ENCODE measurements around the gene TEX26.

Gene TEX26

DNA sequence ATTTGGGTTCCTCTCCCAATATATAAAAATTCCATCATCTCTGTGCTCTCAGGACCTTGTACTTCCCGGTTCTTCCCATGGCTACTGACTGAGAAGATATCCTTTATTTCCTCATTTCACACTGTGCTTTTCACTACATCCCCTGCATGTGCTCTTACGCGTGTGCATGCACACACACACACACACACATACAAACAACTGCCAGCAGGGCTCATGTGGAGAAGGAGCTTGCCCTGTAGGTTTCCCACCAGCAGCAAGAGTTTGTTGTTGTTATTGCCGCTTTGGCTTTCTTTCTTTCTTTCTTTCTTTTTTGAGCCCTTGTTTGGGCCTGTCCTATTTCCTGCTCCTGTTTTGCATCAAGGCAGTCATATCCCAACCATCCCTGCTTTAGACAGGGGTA is 43.6 kb downstream of the TEX26 start:
- no peak for DNase-seq (ENCODE audit: low spot score)

DNA sequence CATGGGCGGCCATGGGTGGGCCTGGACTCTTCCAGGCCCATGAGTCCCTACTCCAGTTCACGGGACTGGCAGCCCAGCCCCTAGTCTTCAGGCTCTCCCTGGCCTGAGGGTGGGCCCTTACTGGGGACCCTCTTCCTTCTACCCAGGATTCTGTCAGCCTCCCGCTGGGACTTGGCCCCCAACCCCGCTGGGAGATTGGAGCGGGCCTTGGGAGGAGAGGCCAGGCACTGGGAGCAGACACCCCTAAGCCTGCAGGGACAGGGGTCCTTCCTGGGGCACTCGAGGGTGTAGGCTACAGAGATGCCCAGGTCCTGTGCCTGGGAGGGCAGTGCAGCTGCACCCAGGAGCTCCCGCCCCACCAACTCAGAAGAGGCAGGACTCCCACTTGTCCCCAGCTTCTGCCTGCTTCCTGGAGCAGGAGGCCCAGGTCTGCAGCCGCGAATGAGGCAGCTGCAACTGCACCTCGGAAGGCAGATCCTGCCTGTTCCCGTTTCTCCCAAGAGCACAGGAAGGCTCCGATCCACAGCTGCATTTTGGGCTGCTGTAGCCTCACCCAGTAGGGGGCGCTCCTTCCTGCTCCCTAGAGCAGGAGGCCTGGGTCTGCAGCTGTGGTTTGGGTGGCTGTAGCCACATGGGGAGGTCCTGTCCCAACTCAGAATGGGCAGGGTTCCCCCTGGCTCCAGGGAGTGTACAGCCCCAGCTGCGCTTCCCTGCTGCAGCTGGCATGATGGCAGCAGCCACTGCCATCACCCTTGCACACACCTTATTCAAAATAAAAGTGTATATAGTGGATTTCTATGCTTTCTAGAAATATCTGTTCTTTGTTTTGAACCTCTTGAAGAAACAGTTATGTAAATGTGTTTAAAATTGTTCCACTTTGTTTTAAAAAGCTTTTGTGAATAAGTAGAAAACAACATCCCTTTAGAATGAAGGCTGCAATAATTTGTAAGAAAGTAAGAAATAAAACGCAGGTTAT is 46.8 kb downstream of the TEX26 start:
- DNase-seq (ENCODE audit: low spot score) = no peak

DNA sequence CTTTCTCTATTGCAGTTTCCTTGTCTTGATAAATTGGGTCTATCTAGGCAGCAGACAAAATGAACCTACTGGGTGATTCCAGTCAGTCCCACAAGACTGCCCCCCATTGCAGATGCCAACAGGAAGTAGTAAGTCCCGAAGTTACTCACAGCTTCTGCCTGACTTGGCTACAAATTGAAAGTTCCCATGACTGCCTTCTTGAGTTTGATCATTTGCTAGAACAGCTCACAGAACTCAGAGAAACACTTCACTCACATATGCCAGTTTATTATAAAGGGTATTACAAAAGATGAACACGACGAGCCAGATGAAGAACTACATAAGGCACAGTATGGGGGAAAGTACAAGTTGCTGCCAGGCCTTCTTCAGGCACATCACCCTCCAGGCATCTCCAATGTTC is 50.0 kb downstream of the TEX26 start:
- no peak for DNase-seq (ENCODE audit: low spot score)

DNA sequence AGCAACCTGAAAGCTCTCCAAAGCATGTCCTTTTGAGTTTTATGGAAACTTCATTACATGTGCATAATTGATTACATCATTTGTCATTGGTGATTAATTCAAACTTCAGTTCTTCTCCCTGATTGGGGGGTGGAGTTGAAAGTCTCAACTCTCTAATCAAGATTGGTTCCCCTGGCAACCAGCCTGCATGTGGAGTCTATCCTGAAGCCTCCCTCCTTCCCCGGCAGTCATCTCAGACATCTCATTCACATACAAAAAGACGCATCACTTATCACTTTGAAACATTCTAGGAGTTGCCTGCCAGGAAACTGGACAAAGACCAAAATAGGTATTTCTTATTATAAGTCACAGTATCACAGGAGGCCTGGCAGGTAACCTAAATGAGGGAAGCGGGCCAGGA is 50.5 kb downstream of the TEX26 start:
- no peak for DNase-seq (ENCODE audit: low spot score)

DNA sequence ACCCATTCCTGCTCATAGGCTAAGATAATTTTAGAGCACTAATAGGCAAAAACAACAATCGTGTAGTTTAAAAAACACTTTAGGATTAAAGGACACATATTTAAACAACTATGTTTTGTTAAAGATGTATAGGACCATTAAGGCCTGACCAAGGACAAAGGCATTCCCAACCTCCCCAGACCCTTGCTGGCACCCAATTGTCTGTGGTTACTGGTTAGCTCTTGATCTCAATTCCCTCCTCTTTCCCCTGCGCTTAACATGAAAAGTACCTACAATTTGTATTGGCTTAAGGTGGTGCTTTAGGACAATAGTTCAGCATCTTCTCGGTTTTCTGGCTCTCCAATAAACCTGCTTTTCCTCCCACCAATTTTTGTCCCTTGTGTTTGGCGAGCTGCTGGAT is 51.0 kb downstream of the TEX26 start:
- DNase-seq (ENCODE audit: low spot score) = no peak

DNA sequence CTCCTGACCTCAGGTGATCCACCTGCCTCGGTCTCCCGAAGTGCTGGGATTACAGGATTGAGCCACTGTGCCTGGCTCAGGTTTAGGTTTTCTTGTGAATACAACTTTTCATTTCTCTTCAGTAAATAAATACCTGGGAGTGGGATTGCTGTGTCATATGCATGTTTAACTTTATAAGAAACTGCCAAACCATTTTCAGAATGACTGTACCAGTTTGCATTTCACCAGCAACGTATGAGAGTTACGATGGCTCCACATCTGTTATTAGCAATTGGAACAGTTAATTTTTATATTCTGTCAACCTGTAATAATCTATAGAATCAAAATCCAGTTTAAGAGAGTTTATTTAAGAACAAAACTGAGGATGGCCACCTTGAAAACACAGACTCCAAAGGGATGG is 52.2 kb downstream of the TEX26 start:
- DNase-seq (ENCODE audit: low spot score) = no peak

DNA sequence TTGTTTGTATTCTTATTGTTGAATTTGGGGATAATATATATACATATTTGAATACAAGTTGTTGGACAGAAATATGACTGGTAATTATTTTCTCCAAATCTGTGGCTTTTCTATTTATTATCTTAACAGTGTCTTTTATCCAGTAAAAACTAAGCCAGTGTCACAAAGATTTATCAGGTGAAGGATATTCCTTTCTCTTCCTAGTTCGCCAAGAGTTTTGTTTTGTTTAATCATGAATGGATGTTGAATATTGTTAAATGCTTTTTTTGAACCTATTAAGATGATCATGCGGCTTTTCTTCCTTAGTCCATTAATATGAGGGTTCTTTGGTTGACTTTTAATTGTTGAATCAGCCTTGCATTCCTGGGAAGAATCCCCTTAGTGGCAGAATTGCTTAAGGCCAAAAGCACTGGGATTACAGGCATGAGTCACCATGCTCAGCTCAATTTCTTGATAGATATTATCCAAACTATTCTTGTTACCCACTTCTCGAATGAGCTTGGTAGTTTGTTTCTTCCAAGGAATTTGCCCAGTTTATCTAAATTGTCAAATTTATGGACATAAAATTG is 53.3 kb downstream of the TEX26 start:
- DNase-seq (ENCODE audit: low spot score) = no peak

DNA sequence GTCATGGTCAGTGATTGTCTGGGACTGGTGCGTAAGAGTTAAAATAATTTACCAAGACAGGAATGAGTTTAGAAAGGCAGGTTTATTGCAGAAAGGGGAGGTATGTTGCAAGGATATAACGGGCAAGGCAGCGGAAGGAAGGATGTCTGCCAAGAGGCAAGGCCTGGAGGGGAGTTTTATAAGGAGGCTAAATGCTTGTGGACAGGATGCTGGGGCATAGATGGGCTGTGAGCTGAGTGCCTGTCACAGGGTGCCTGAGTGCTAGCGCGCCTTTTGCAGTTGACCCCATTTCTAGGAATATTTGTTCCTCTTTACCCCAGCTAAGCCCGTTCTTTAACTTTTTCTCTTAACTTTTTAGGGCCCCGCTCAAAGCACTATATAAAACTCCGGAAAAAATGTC is 58.7 kb downstream of the TEX26 start:
- DNase-seq (ENCODE audit: low spot score) = no peak

DNA sequence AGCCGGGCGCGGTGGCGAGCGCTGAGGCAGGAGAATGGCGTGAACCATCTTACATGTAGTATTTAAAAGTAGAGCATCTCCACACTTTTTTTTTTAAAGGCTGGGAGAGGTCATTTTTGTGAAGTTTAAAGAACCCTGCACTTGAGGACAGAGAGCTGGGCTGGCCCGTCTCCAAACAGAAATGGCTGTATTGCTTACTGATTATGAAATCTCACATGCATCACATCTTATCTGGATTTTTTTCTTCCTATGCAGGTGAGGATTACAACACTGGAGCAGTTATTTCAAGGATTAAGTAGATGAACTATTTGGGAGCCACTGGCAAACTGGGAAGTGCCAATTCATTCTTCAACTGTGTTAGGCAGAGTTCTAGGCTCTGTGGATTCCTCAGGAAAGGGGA is 59.5 kb downstream of the TEX26 start:
- no peak for DNase-seq (ENCODE audit: low spot score)

DNA sequence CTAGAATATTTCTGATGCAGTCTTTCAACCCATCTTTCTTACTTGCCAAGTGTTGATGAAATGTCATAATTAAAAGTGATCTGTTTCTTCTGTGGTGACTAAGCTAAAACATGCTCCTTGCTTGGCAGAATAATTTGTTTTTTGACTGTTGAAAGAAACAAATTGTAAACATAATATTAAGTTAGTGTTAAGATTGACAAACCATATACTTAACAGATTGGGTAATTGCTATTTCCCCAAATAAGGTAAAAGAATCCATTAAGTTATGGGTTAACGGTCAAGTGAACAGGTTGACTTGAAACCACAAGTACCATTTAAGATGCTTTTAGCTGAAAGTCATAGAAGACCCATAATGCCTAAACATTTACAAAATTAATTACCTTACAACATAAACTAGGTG is 62.9 kb downstream of the TEX26 start:
- no peak for DNase-seq (ENCODE audit: low spot score)

DNA sequence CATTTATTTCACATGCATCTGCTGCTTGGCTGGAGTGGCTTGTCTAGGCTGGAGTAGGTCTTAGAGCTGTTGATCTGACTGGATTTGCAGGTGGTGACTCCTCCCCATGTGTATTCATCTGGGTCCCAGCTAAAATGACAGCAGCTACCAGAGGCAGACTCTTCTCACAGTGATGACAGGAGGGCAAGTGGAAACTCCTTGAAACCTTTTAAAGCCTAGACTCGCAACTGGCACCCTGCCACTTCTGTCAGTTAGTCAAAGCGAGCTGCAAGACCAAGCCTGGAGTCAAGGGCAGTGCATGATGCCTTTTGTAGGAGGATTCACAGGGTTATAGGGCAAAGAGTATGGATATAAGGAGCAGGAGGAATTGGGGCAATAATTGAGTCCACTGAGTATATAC is 65.2 kb downstream of the TEX26 start:
- no peak for DNase-seq (ENCODE audit: low spot score)

DNA sequence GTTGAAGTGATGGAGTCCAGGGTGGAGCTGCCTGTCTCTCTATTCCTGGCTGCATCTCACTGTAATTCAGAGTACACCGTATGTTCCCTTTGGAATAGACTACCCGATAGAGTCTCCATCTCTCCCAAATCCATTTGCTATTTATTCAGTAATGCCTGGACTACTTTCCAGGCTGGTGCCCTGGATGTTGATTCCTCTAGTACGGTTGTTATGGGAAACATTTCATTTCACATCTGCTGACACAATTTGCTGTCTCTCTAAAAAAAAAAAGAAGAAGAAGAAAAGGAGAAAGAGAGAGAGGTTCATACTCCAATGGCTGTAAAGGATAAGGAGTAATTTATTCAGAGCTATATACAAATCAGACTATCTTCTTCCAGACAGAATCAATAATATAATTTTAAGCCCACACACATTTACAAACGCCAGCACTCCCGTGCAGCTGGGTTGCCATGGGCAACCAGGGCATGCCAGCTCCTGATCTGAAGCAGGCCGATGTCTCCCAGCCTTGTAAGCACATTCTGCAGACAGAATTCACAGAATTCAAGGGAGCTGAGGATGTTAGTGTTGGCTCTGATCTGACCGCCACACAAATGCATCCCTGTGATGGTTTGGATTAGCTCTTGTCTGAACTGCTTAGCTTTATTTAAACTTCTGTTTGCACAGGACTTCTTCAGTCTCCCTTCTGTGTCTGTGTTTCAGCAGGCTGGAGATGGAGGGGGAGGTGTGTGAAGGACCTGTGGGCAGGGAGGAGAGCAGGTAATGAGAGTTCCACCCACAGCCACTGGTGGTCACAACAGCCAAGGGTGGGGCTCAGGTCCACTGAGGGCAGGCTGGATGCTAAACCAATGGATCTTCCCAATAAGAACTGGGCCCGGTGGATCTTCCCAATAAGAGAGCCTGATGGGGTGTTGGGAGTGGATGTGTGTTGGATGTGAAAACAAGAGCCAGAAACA is 66.0 kb downstream of the TEX26 start:
- no peak for DNase-seq (ENCODE audit: low spot score)

DNA sequence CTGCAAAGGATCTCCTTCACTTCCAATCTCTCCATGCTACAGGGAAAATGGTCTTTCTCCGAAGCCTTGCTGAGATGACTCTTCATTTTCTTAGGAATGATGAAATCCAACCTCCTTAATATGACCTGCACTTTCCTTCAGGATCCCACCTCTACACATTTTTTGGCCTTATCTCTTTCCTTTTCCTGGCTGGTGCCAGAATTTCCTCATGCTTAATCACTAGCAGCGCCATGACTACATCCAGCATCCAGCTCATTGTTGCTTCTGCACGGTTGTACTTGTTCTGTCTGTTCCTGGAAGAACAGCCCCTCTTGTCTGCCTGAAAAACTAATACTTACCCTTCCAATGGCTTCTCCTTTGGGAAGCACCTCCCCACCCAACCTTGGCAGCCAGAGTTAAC is 68.4 kb downstream of the TEX26 start:
- no peak for DNase-seq (ENCODE audit: low spot score)

DNA sequence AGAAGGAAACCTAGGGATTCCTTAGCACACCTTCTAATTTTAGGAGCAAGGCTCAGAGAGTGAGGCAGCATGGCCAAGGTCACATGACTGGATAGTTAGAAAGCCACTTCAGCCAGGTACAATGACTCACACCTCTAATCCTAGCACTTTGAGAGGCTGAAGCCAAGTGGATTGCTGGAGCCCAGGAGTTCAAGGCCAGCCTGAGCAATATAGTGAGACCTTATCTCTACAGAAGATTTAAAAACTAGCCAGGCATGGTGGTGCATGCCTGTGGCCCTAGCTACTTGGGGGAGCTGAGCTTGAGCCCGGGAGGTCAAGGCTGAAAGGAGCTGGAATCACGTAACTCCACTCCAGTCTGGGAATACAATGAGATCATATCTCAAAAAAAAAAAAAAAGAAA is 69.2 kb downstream of the TEX26 start:
- DNase-seq (ENCODE audit: low spot score) = no peak

DNA sequence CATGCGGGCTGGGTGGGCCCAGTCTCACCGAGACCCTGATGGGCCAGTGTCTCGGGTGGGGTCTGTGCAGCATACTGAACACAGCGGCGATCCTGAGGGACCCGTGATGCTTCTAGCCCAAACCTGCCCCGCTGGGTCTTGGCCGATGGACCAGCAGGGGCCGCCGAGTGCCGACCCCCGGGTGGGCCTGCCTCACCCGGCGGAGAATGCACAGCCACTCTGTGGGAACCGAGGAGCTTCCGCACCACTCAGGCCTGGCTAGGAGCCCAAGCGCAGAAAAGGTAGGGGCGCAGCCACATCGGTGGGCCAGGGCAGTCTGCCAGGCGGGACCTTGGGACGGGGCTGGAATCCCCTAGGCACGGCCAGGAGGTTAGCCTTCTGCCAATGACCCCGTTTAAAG is 72.6 kb downstream of the TEX26 start:
- DNase-seq (ENCODE audit: low spot score) = no peak

DNA sequence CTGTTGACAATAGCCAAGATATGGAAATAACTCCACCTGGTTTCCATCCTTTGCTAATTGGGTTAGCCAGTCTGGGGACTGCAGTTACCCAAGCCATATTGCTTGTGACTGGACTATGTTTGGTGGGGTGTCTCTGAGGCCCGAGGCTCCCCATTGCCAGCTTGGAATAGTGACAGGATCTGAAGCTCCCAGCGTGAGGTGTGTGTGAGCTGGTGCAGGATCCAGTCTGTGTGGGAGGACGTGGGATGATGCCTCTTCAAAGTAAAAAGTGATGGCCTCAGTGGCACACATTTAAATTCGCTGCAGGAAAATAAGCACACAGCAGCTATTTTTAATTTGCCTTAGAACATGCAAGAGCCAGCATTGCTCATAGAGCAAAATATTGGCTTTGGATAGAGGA is 75.0 kb downstream of the TEX26 start:
- no peak for DNase-seq (ENCODE audit: low spot score)

DNA sequence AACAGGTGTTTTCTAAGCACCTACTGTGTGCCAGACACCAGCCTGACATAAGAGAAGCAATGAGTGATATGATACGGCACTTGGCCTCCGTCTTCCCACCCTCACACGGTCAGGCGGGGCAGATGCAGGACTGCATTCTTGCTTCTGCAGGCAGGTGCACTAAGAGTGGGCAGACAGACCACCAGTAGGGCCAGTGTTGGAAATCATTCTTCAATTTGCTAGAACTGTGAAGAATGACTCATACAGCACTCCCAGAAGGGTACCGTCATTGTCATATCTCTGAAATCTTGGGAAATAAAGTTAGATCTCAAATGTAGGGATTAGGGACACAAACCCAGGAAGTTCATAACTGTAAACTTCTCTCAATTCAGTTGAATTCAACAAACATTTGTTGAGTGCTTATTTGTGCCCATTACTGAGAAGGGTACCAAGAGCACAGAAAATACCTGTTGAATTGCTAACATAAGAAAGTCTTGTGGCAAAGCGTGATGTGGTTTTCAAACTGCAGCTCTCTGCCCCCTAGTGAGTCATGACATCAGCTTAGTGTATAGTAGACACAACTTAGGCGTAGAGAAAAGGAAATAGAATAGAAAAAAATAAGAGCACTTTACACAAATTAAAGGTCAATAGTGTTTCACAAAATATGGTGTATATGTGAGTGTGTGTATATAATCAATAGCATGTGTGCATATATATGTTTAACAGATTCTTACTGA is 76.1 kb downstream of the TEX26 start:
- DNase-seq (ENCODE audit: low spot score) = no peak

DNA sequence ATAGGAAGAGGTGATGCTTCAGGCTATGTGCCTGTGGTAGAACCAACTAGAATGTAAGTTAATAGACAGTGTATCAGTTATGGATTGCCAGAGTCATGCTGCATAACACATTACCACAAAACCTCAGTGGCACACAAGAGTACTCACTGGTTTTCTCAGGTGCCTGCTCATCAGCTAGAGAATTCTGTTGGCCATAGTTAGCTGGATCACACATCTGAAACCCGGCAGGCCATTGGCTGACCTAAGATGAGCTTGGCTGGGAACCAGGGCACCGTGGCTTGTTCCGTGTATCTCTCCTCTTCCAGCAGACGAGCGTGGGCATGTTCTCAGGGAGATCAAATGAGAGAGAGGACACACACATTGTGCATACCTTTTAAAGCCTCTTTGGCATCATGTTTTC is 76.7 kb downstream of the TEX26 start:
- DNase-seq (ENCODE audit: low spot score) = no peak

DNA sequence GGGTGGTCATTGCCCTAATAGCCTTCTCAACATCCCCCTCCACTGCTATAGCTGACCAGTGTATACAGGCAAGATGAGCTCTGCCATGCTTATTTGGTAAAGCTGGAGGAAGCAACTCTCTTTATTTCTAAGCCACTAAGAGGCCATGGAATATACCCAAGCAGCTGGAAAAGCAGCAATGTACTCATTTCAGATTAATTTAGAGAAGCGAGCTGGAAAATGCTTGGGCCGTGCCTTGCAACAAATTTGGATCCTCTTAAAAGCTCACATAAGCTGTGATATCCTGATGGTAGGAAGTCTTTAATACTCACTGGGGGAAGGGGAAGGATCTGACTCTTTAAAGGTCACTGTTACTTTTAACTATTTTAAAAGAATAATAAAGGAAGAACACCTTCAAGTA is 77.8 kb downstream of the TEX26 start:
- no peak for DNase-seq (ENCODE audit: low spot score)

DNA sequence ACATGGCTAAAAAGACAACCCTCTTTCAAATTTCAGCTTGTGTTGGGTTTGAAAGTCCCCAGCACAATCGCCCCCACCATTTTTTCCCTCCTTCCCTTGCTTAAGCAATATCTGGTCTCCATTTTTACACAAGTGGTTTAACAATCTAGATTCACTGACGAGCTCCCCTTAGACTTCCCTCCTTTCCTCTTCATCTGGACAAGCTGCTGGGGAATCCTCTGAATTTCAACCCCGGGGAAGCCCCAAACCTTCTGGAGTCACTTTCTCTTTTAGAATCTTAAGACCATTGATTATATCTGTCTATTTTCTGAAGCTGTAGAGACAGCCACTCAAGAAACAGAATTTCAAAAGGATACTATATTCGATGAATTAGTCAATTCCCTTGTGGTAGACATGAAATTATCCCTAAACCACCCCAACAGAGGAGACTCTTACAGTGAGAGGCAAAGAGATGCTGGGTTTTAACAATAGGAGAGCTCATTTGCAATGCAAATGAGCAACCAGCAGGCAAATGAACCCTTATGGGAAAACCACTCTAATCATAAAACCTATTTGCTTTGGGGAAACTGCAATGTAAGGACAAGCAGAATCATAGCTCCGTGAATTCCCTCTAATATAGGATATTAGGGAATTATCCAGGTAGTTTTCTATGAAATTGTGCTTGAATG is 78.9 kb downstream of the TEX26 start:
- DNase-seq (ENCODE audit: low spot score) = no peak

DNA sequence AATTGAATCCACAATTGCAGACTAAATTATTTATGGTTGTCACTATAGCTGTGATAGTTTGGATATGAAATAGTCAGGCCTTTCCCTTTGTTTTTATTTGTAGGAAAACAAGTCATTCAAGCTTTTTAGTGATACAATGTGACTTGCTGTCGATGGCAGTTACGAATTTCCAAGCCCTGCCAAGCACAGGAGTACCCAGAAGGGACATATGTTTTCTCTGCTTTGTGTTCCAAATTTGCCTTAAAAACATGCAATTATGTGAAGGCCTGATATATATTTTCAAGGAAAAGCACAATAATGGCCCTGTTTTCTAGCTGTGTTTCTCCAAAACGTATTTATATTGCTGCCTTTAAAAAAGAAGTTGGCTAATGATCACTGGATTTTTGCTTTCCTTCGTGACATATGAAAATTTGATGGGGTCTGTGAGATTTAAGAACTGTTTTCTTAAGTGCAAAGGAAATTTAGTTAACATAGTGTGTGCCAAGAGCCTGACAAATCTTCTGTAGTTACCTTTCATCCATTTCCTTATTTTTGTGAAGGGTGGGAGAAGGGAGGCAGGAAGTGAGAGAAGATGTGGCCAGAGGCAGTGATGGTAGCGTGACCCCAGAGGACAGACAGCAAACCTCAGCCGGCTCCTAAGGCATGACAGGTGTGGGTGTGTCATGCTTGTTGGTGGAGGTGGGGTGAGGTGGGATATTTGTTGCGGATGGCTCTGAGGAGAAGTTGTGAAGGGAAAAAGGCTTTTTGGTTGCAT is 79.6 kb downstream of the TEX26 start:
- DNase-seq (ENCODE audit: low spot score) = no peak

Data from SW480 (cell line).